OCI-LY3 (cell line): ENCODE results near the gene SPECC1.

ENCODE experiments used
- EZH2phosphoT487 ChIP-seq: fragments of 200-600 bp; shearing (Covaris generic); IDR thresholded peaks from 2 replicates; pipeline ENCODE4 v1.6.1; 2018; ENCODE audit warnings: antibody characterized with exemption, mixed run types, low read depth
- TF ChIP-seq, protein P1 (sequence below): fragments of 200-600, 300-600 bp; sonication (generic); IDR thresholded peaks from 2 replicates; pipeline ENCODE4 v1.5.1; 2014; ENCODE audit warnings: antibody characterized with exemption, low read length, low read depth

DNA sequence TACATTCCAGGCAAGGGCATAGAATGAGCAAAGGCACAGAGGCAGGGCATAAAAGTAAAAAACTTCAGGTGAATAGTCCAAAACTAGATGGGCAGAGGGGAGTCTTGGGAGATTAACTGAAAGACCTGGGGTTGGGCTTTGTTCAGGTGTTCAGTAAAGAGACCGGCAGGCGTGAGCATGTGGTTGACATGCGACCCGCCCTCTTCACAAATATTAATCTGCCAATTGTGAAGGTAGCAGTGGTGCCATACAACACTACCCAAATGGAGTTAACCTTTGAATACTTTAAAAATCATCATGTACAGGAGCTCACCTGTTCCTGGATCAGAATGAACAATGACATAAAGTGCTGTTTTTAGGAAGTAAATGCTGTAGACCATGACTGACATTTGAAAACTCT lies 232.7 kb downstream of the SPECC1 start:
- TF ChIP-seq, protein P1, sequence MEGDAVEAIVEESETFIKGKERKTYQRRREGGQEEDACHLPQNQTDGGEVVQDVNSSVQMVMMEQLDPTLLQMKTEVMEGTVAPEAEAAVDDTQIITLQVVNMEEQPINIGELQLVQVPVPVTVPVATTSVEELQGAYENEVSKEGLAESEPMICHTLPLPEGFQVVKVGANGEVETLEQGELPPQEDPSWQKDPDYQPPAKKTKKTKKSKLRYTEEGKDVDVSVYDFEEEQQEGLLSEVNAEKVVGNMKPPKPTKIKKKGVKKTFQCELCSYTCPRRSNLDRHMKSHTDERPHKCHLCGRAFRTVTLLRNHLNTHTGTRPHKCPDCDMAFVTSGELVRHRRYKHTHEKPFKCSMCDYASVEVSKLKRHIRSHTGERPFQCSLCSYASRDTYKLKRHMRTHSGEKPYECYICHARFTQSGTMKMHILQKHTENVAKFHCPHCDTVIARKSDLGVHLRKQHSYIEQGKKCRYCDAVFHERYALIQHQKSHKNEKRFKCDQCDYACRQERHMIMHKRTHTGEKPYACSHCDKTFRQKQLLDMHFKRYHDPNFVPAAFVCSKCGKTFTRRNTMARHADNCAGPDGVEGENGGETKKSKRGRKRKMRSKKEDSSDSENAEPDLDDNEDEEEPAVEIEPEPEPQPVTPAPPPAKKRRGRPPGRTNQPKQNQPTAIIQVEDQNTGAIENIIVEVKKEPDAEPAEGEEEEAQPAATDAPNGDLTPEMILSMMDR, result no peak
- TF ChIP-seq EZH2phosphoT487, result no peak
